HG03280 (cell line): Measurements from ENCODE around the gene SHCBP1.
"Not testable (repeated sequence)": the region's sequence is repeated elsewhere in the genome, so short reads cannot be mapped to it uniquely, and the experiment has no call there.

Source experiments
- ATAC-seq: cut with Tn5 transposase; IDR thresholded peaks from one replicate; pipeline ENCODE4 v1.9.1; 2021; ENCODE audit warnings: mild to moderate bottlenecking, moderate library complexity; ENCODE audit not compliant: unreplicated experiment

The SHCBP1 gene, protein sequence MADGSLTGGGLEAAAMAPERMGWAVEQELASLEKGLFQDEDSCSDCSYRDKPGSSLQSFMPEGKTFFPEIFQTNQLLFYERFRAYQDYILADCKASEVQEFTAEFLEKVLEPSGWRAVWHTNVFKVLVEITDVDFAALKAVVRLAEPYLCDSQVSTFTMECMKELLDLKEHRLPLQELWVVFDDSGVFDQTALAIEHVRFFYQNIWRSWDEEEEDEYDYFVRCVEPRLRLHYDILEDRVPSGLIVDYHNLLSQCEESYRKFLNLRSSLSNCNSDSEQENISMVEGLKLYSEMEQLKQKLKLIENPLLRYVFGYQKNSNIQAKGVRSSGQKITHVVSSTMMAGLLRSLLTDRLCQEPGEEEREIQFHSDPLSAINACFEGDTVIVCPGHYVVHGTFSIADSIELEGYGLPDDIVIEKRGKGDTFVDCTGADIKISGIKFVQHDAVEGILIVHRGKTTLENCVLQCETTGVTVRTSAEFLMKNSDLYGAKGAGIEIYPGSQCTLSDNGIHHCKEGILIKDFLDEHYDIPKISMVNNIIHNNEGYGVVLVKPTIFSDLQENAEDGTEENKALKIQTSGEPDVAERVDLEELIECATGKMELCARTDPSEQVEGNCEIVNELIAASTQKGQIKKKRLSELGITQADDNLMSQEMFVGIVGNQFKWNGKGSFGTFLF

GRCh38 chr16:46621006-46621933 lies at the start of gene SHCBP1:
Gene SHCBP1 (minus strand): TSS chr16:46621379. CDS start chr16:46621359, 20 bp downstream.
- ATAC-seq = peak; percentile 89

DNA sequence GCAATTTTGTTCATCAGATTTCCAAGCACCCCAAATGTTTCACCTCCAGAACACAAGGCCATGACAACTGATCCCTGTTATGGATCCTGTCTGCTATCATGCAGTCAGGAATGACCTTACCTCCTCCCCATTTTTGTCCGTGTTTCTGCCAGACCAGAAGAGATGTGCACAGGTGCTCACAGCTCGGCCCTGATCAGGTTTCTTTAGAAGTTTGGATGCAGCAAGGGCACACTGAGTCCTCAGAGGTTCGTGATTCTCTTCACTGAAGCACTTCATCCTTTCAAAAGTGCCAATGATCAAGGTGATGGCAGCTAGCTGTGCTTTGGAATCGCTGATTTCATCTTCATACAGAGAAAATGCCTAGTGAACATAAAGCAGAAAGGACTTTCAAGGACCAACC lies 40.9 kb upstream of the SHCBP1 start:
- ATAC-seq = no peak

- peak; percentile 85 for ATAC-seq
These were observed 37.7 kb upstream of the SHCBP1 start for GRCh38 chr16:46658925-46659324.

DNA sequence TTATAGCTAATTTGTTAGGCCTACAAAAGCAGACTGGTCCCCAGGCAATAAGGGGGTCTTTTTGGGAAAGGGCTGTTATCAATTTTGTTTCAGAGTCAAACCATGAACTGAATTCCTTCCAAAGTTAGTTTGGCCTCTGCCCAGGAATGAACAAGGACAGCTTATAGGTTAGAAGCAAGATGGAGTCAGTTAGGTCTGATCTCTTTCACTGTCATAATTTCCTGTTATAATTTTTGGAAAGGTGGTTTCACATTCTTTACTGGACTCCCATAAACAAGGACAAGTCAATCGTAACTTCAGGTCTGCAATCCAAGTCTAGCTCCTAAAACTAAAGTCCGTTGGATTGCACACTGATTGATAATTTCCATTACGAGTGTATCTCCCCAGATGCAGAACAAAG lies 30.1 kb upstream of the SHCBP1 start:
- ATAC-seq = no peak

DNA sequence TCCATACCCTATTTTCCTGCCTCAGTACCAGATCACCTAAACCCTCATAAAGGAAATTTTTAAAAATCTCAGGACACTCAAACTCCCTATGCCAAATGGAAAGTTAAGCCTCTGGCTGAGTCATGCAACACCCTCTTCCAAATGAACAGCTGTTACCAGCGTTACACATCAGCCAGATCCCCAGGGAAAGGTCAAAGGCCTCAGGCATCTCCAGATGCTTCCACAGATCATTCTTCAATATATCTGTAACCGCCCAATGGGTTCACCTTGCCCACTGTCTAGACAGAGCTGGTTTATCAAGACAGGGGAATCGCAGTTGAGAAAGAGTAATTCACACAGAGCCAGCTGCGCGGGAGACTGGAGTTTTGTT lies 29.1 kb upstream of the SHCBP1 start:
- ATAC-seq = no peak

DNA sequence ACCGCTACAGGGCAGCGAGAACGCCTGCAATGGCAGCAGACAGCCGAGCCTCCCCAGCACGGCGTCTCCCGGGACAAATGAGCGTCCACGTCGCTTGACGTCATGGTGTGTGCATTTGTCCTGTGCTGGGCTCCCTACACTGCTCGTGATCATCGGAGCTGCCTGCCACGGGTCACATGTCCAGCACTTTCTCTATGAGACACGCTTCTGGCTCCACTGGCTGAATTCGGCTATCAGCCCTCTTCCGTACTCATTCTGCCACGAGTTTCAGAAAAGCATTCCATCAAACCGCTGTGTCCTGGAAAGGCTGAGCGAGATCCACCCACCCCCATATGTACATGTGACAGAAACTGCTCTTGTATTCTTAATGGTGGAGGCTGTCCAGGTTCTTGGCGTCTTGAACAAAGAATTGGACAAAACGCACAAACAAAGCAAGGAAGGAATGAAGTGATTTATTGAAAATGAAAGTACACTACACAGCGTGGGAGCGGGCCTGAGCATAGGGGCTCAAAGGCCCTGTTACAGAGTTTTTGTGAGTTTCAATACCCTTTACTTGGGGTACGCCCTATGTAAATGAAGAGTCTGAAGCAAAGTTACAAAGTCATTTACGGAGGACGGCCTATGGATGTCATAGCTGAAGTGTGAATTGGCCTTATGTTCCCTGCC lies 28.5 kb upstream of the SHCBP1 start:
- no peak for ATAC-seq

GRCh38 chr16:46648656-46649055 lies 27.5 kb upstream of the SHCBP1 start:
- no peak for ATAC-seq

GRCh38 chr16:46638947-46639925 lies 18.1 kb upstream of the SHCBP1 start:
- ATAC-seq = no peak

- no peak for ATAC-seq
These were observed 11.9 kb upstream of the SHCBP1 start for GRCh38 chr16:46632778-46633733.

GRCh38 chr16:46629331-46630219 lies 8.4 kb upstream of the SHCBP1 start:
- no peak for ATAC-seq

DNA sequence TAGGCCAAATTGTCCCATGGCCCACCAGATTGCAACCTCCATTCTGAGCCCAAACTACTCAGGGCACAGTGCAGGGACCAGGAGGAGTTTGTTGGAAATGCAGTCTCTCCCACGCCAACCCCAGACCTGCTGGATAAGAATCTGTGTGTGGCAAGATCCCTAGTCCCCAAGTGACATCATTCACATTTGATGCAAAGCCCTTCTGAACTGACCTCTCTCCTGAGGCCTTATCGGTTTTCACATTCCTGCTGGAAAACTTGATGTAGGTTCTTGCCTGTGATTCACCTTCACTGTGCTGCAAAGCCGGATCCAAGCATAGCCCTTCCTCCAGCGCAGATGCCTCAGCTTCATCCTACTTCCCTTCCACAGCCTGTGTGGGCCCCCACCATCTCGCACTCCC lies 6.6 kb upstream of the SHCBP1 start:
- no peak for ATAC-seq

DNA sequence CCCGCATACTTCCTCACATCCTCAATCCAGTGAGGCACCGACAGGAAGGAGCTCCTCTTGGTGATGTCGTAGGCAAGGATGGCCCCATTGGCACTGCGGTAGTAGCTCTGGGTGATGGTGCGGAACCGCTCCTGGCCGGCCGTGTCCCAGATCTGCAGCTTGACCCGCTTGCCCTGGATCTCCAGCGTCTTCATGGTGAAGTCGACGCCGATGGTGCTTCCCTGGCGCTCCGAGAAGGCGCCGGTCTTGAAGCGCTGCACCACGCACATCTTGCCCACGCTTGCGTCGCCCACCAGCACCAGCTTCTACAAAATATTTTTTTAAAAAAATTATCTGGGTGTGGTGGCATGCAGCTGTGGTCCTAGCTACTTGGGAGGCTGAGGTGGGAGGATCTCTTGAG lies 5.5 kb upstream of the SHCBP1 start:
- not testable (repeated sequence) for ATAC-seq

DNA sequence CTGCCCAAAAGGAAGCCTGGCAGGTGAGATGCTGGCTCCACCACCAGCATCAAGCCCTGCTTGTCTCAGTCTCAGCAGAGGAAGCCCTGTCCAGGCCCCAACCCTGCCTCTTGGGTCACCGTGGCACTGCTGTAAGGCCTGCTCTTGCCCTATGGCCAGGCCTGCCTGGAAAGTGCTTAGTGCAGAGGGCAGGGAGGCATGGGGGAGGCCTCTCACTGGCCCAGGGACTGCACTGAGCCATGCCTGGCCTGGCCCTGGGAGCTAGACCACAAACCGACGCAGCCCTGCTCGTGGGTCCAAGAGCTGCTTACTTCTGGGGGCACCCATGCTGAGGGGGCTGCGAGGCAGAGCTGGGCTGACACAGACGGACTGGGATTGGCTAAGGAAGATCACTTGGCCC lies 3.7 kb upstream of the SHCBP1 start:
- not testable (repeated sequence) for ATAC-seq

DNA sequence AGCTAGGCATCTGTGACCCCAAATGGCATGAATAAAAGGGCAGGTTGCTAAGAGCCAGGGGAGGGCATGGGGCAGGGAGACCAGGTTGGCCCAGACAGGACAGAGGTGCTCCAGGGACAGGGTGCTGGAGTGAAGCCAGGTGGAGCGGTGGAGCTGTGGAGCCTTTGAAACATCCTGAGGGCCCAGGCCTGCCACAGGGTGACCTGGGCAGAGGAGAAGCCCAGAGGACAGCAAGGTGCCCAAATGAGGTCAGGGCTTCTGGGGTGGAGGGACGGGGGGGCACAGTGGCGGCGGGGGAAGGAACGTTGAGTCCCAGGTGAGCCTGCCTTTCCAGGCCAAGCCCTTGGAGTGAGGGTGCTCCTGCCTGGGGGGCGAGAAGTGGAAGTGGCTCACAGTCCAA lies 2.5 kb upstream of the SHCBP1 start:
- ATAC-seq = not testable (repeated sequence)

DNA sequence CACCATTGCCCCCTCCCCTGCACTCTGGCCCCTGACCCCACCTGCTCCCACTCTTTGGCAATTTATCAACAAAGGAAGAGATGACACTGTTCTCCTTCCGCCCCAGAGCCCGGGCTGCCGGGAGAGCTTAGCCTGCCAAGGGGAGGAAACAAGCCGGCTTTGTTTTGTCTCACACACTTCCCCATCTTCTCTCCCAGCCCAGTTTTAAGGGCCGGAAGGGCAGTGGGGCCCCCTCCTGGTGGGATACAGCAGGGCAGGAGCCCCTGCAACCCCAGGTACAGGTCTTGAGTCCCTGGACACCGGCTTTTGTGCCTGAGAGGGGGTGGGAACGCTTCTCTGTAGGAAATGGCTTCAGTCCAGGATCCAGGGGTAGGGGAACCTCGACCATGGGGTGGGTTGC lies 2.1 kb upstream of the SHCBP1 start:
- not testable (repeated sequence) for ATAC-seq

GRCh38 chr16:46621934-46622676 lies 926 bp upstream of the SHCBP1 start:
- ATAC-seq = no peak
